IPS-15b (cell line): Measurements from ENCODE around the gene IKBKE.

ENCODE experiments used
- H3K27me3 ChIP-seq: one replicate; pipeline ENCODE4 v1.6.1; 2013; ENCODE audit warnings: low read length; ENCODE audit not compliant: control insufficient read depth, insufficient read depth
- H3K36me3 ChIP-seq: one replicate; pipeline ENCODE4 v1.6.1; 2013; ENCODE audit warnings: low read length; ENCODE audit not compliant: control insufficient read depth, insufficient read depth
- H3K4me1 ChIP-seq: one replicate; pipeline ENCODE4 v1.6.1; 2013; ENCODE audit warnings: mild to moderate bottlenecking, low read length; ENCODE audit not compliant: control insufficient read depth, insufficient read depth
- H3K4me3 ChIP-seq: one replicate; pipeline ENCODE4 v1.5.1; 2013; ENCODE audit warnings: low read depth, low read length
- H3K9ac ChIP-seq: one replicate; pipeline ENCODE4 v1.6.1; 2013; ENCODE audit warnings: low read depth, mild to moderate bottlenecking, low read length
- H3K9me3 ChIP-seq: one replicate; pipeline ENCODE4 v1.6.1; 2013; ENCODE audit warnings: mild to moderate bottlenecking, low read length; ENCODE audit not compliant: control insufficient read depth, insufficient read depth

Gene IKBKE

GRCh38 chr1:206511362-206512057, 41.2 kb downstream of the IKBKE start:
- Histone ChIP-seq H3K9me3 (no peaks in the 10 kb centered on the region), H3K36me3 (no peaks in the 10 kb centered on the region), H3K4me3 (no peak overlapping the region), H3K9ac (no peak overlapping the region), H3K27me3 (peaks cover 39% of the 10 kb centered on the region), H3K4me1 (peaks cover 3% of the 10 kb centered on the region)

- H3K4me1 ChIP-seq: peaks cover 3% of the 10 kb centered on the region
- no peak overlapping the region for H3K9ac ChIP-seq
- no peak overlapping the region for H3K4me3 ChIP-seq
Measured at GRCh38 chr1:206512058-206512850, 42.0 kb downstream of the IKBKE start.

GRCh38 chr1:206512851-206513180, 42.5 kb downstream of the IKBKE start:
- peaks cover 3% of the 10 kb centered on the region for H3K4me1 ChIP-seq
- H3K36me3 ChIP-seq: no peaks in the 10 kb centered on the region
- no peak overlapping the region for H3K4me3 ChIP-seq
- H3K9me3 ChIP-seq: no peaks in the 10 kb centered on the region
- peaks cover 29% of the 10 kb centered on the region for H3K27me3 ChIP-seq
- H3K9ac ChIP-seq: no peak overlapping the region

More at GRCh38 chr1:206512058-206512850, 42.0 kb downstream of the IKBKE start:
- Histone ChIP-seq H3K9me3 (no peaks in the 10 kb centered on the region), H3K27me3 (peaks cover 32% of the 10 kb centered on the region), H3K36me3 (no peaks in the 10 kb centered on the region)

DNA sequence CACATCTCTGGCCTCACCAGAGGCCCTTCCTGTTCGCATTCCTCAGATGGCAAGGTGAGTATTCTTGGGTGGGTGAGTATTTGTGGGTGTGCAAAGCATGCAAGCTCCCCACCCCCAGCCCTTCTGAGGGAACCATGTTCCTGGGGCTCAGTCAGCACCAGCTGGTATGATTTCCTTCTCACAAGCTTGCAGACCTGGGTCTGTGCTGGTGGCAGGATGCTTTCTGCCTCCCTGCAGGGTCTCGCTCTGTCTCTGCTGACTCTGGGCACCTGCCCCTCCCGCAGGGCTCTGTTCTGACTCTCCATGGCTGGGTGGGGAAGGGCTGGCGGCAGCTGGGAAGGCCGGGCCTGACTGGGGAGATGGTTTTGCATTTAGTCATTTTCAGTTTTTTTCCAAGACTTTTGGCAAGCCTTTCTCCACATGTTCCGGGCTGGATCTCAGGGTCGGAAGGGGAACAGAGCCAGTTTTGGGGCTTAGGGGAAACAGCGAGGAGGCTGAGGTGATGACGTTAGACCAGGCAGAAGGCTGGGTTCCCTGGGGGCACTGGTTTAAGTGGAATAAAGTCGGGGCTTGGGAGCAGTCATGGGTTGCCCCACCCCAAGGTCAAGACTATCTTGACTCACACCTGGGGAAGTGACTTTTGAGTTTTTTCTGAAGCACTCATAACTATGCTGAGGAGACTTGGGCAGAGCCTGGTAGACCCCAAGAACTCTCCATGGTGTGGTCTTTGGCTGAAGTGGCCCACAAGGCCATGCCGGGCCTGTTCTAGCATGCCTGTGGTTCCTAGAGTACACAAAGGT, 43.2 kb downstream of the IKBKE start:
- H3K9me3 ChIP-seq: no peaks in the 10 kb centered on the region
- H3K27me3 ChIP-seq: peaks cover 23% of the 10 kb centered on the region
- peaks cover 3% of the 10 kb centered on the region for H3K4me1 ChIP-seq
- H3K36me3 ChIP-seq: no peaks in the 10 kb centered on the region
- H3K9ac ChIP-seq: no peak overlapping the region
- H3K4me3 ChIP-seq: no peak overlapping the region

GRCh38 chr1:206514813-206515387, 44.6 kb downstream of the IKBKE start:
- no peak overlapping the region for H3K4me3 ChIP-seq
- H3K9ac ChIP-seq: no peak overlapping the region
- H3K4me1 ChIP-seq: peaks cover 3% of the 10 kb centered on the region
- no peaks in the 10 kb centered on the region for H3K9me3 ChIP-seq
- H3K27me3 ChIP-seq: peaks cover 9% of the 10 kb centered on the region
- H3K36me3 ChIP-seq: no peaks in the 10 kb centered on the region

GRCh38 chr1:206516728-206516990, 46.4 kb downstream of the IKBKE start:
- Histone ChIP-seq H3K36me3 (no peaks in the 10 kb centered on the region), H3K4me1 (peaks cover 3% of the 10 kb centered on the region), H3K4me3 (no peak overlapping the region), H3K27me3 (no peaks in the 10 kb centered on the region), H3K9me3 (no peaks in the 10 kb centered on the region), H3K9ac (no peak overlapping the region)

DNA sequence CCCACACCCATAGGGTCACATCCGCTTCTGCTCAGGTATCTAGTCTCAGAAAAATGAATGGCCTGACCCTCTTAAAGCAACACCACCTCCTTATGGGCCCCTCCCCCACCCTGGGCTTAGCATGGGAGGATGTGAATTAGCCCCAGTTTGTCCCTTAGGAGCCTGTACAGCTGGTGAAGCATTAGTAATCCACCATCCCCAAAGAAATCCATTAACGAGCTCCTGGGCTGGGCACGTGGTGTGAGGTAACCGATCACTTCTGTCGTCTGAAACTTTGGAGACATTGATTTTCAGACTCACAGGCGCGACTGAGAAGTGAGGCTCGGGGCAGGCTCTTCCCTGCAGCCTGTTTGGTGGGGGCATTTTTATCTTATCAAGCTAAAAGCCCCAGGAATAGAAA, 47.5 kb downstream of the IKBKE start:
- Histone ChIP-seq H3K4me1 (no peaks in the 10 kb centered on the region), H3K9ac (no peak overlapping the region), H3K4me3 (no peak overlapping the region), H3K36me3 (no peaks in the 10 kb centered on the region), H3K27me3 (no peaks in the 10 kb centered on the region), H3K9me3 (no peaks in the 10 kb centered on the region)

DNA sequence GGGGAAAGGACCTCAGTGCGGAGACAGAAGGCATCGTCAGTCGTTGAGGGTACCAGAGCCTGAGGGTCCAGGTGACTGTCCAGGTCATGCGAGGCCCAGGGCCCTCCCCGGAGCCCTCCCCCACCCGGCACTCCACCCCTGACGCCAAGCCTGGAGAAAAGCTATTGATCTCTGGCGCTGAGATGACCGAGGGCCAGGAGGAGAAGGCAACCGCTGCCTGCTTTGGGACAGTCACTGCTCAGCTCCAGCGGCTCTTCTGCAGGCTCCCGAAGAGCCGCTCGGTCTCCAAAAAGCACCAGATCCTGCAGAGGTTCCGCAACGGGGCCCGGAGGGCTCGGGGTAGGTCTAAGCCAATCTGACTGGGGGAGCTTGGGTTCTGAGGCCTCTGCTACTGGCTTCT, 47.9 kb downstream of the IKBKE start:
- no peaks in the 10 kb centered on the region for H3K4me1 ChIP-seq
- no peaks in the 10 kb centered on the region for H3K36me3 ChIP-seq
- H3K27me3 ChIP-seq: no peaks in the 10 kb centered on the region
- H3K4me3 ChIP-seq: no peak overlapping the region
- H3K9ac ChIP-seq: no peak overlapping the region
- H3K9me3 ChIP-seq: no peaks in the 10 kb centered on the region

- H3K36me3 ChIP-seq: no peaks in the 10 kb centered on the region
- no peaks in the 10 kb centered on the region for H3K27me3 ChIP-seq
- no peak overlapping the region for H3K9ac ChIP-seq
- H3K4me3 ChIP-seq: no peak overlapping the region
- no peaks in the 10 kb centered on the region for H3K4me1 ChIP-seq
- H3K9me3 ChIP-seq: no peaks in the 10 kb centered on the region
Measured at GRCh38 chr1:206518743-206519142, 48.5 kb downstream of the IKBKE start.

DNA sequence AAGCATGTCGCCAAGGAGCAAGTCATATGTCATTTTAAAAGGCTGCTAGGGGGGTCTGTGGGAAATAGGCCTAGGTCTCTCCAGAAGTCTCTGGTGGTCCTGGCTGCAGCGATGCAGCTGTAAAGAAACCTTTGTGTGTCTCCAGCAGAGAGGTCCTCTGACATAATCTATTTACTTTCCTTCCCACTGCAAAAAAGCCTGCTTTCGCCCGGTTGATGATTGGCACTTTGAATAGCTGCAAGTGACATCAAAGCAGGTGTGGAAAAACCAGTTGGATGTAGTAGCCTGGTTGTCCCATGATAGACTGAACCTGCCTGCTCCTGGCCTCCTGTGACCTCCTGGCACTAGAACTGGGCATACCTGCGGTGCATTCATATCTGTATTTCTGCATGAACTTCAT, 50.9 kb downstream of the IKBKE start:
- no peaks in the 10 kb centered on the region for H3K4me1 ChIP-seq
- no peaks in the 10 kb centered on the region for H3K36me3 ChIP-seq
- no peak overlapping the region for H3K4me3 ChIP-seq
- no peaks in the 10 kb centered on the region for H3K9me3 ChIP-seq
- no peak overlapping the region for H3K9ac ChIP-seq
- no peaks in the 10 kb centered on the region for H3K27me3 ChIP-seq

DNA sequence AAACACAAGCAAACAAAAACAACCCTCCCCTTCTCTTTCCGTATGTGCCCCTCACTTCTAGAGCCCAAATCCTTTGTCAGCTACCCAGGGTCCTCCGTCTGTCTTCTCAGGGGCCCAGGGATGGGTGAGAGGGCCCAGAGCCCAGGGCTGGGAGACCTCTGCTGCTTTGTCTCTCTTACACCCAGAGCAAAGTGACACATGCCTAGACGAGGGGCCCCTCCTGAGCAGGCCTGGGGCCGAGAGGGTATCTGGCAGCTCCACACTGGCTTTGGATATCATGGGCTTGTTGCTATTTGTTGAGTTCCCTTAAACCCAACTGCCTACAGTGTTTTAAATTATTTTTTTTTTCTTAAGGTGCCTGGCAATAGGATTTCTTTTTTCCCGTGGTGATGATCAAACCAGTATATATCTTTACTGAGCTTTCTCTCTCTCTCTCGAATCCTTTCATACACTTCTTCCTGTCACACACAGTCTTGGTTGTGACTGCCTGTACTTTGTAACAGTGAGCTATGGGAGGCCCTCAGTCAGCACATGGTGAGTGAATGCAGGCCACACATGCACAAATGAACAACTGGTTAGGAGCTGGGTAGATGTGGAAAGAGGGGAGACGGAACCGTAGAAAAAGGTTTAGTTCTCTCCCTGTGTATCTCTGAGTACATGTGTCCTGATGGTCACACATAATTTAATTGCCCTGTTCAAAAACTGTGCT, 51.6 kb downstream of the IKBKE start:
- no peak overlapping the region for H3K4me3 ChIP-seq
- no peaks in the 10 kb centered on the region for H3K27me3 ChIP-seq
- no peak overlapping the region for H3K9ac ChIP-seq
- no peaks in the 10 kb centered on the region for H3K4me1 ChIP-seq
- no peaks in the 10 kb centered on the region for H3K9me3 ChIP-seq
- H3K36me3 ChIP-seq: no peaks in the 10 kb centered on the region
